ENCODE measurements around the gene ARL15.

The ARL15 gene

GRCh38 chr5:54214722-54215121 lies 95.7 kb downstream of the ARL15 start:
- H3K4me3 Mint-ChIP-seq: no peak overlapping the region
- peaks cover 16 to 26% of the 10 kb centered on the region in 2 donors for H3K4me1 Mint-ChIP-seq (ENCODE audit: low read depth in 2 of 2)
- no peaks in the 10 kb centered on the region for H3K27me3 Mint-ChIP-seq
- ATAC-seq (replicated peaks) (no peak), DNase-seq (no peak)
- no peaks in the 10 kb centered on the region for H3K36me3 Mint-ChIP-seq (ENCODE audit: insufficient read depth)
- no peaks in the 10 kb centered on the region for H3K9me3 Mint-ChIP-seq
- no peak overlapping the region for H3K27ac Mint-ChIP-seq

- H3K4me1 Mint-ChIP-seq (ENCODE audit: low read depth in 2 of 2): peaks cover 15 to 38% of the 10 kb centered on the region in 2 donors
- H3K36me3 Mint-ChIP-seq (ENCODE audit: insufficient read depth): no peaks in the 10 kb centered on the region
- no peaks in the 10 kb centered on the region for H3K9me3 Mint-ChIP-seq
- H3K27ac Mint-ChIP-seq: no peak overlapping the region
- no peaks in the 10 kb centered on the region for H3K27me3 Mint-ChIP-seq
- ATAC-seq (replicated peaks): no peak
- DNase-seq: no peak
- H3K4me3 Mint-ChIP-seq: no peak overlapping the region
Observed at GRCh38 chr5:54212331-54212730, 98.0 kb downstream of the ARL15 start.

GRCh38 chr5:54211912-54212311 lies 98.5 kb downstream of the ARL15 start:
- no peak overlapping the region for H3K4me3 Mint-ChIP-seq
- peaks cover 17 to 42% of the 10 kb centered on the region in 2 donors for H3K4me1 Mint-ChIP-seq (ENCODE audit: low read depth in 2 of 2)
- no peak for DNase-seq
- no peaks in the 10 kb centered on the region for H3K9me3 Mint-ChIP-seq
- no peak for ATAC-seq (replicated peaks)
- H3K27me3 Mint-ChIP-seq: no peaks in the 10 kb centered on the region
- H3K36me3 Mint-ChIP-seq (ENCODE audit: insufficient read depth): no peaks in the 10 kb centered on the region
- no peak overlapping the region for H3K27ac Mint-ChIP-seq

- ATAC-seq (replicated peaks) (no peak), DNase-seq (no peak)
- H3K27ac Mint-ChIP-seq: no peak overlapping the region
- H3K27me3 Mint-ChIP-seq: no peaks in the 10 kb centered on the region
- H3K4me1 Mint-ChIP-seq (ENCODE audit: low read depth in 2 of 2): peaks cover 15 to 34% of the 10 kb centered on the region in 2 donors
- no peak overlapping the region for H3K4me3 Mint-ChIP-seq
- H3K36me3 Mint-ChIP-seq (ENCODE audit: insufficient read depth): no peaks in the 10 kb centered on the region
- no peaks in the 10 kb centered on the region for H3K9me3 Mint-ChIP-seq
Observed at GRCh38 chr5:54207566-54207965, 102.8 kb downstream of the ARL15 start.

- Mint-ChIP-seq H3K4me1 (ENCODE audit: low read depth in 2 of 2) (peaks cover 11 to 30% of the 10 kb centered on the region in 2 donors), H3K9me3 (no peaks in the 10 kb centered on the region), H3K4me3 (no peak overlapping the region), H3K27ac (no peak overlapping the region), H3K27me3 (no peaks in the 10 kb centered on the region), H3K36me3 (ENCODE audit: insufficient read depth) (no peaks in the 10 kb centered on the region)
- no peak for DNase-seq
- no peak for ATAC-seq (replicated peaks)
Observed at GRCh38 chr5:54206580-54207229, 103.7 kb downstream of the ARL15 start.

- Mint-ChIP-seq H3K4me1 (ENCODE audit: low read depth in 2 of 2) (peaks cover 9 to 38% of the 10 kb centered on the region in 2 donors), H3K4me3 (no peak overlapping the region), H3K27me3 (no peaks in the 10 kb centered on the region), H3K9me3 (no peaks in the 10 kb centered on the region), H3K27ac (no peak overlapping the region), H3K36me3 (ENCODE audit: insufficient read depth) (no peaks in the 10 kb centered on the region)
- DNase-seq (no peak), ATAC-seq (replicated peaks) (no peak)
Observed at GRCh38 chr5:54205918-54206317, 104.5 kb downstream of the ARL15 start.

GRCh38 chr5:54205453-54205852 lies 104.9 kb downstream of the ARL15 start:
- Mint-ChIP-seq H3K4me3 (no peak overlapping the region), H3K4me1 (ENCODE audit: low read depth in 2 of 2) (peaks cover 9 to 38% of the 10 kb centered on the region in 2 donors), H3K9me3 (no peaks in the 10 kb centered on the region), H3K27me3 (no peaks in the 10 kb centered on the region), H3K36me3 (ENCODE audit: insufficient read depth) (no peaks in the 10 kb centered on the region), H3K27ac (no peak overlapping the region)
- DNase-seq (no peak), ATAC-seq (replicated peaks) (no peak)

GRCh38 chr5:54197018-54197417 lies 113.4 kb downstream of the ARL15 start:
- ATAC-seq (replicated peaks): no peak
- Mint-ChIP-seq H3K4me1 (ENCODE audit: low read depth in 2 of 2) (peaks cover 15 to 39% of the 10 kb centered on the region in 2 donors), H3K36me3 (ENCODE audit: insufficient read depth) (no peaks in the 10 kb centered on the region)

GRCh38 chr5:54195701-54196100 lies 114.7 kb downstream of the ARL15 start:
- DNase-seq (no peak), ATAC-seq (replicated peaks) (no peak)
- Mint-ChIP-seq H3K4me1 (ENCODE audit: low read depth in 2 of 2) (peaks cover 20 to 37% of the 10 kb centered on the region in 2 donors), H3K36me3 (ENCODE audit: insufficient read depth) (no peaks in the 10 kb centered on the region), H3K4me3 (no peak overlapping the region), H3K27me3 (no peaks in the 10 kb centered on the region), H3K9me3 (no peaks in the 10 kb centered on the region), H3K27ac (no peak overlapping the region)

More at GRCh38 chr5:54197018-54197417, 113.4 kb downstream of the ARL15 start:
- Mint-ChIP-seq H3K27me3 (no peaks in the 10 kb centered on the region), H3K4me3 (no peak overlapping the region), H3K27ac (peak overlapping the region in 1 of 2 donors; percentile 6), H3K9me3 (no peaks in the 10 kb centered on the region)
- no peak for DNase-seq

- no peak overlapping the region for H3K27ac Mint-ChIP-seq
- no peaks in the 10 kb centered on the region for H3K36me3 Mint-ChIP-seq (ENCODE audit: insufficient read depth)
- ATAC-seq (replicated peaks): no peak
- H3K4me3 Mint-ChIP-seq: no peak overlapping the region
- no peak for DNase-seq
- no peaks in the 10 kb centered on the region for H3K9me3 Mint-ChIP-seq
- H3K27me3 Mint-ChIP-seq: no peaks in the 10 kb centered on the region
- H3K4me1 Mint-ChIP-seq (ENCODE audit: low read depth in 2 of 2): peaks cover 20 to 37% of the 10 kb centered on the region in 2 donors
Observed at GRCh38 chr5:54194318-54194717, 116.1 kb downstream of the ARL15 start.

- Mint-ChIP-seq H3K27me3 (no peaks in the 10 kb centered on the region), H3K27ac (no peak overlapping the region), H3K4me1 (ENCODE audit: low read depth in 2 of 2) (peaks cover 9 to 20% of the 10 kb centered on the region in 2 donors), H3K36me3 (ENCODE audit: insufficient read depth) (no peaks in the 10 kb centered on the region), H3K9me3 (no peaks in the 10 kb centered on the region), H3K4me3 (no peak overlapping the region)
- ATAC-seq (replicated peaks) (no peak), DNase-seq (no peak)
Observed at GRCh38 chr5:54187694-54188093, 122.7 kb downstream of the ARL15 start.

GRCh38 chr5:54186912-54187445 lies 123.4 kb downstream of the ARL15 start:
- no peak for DNase-seq
- Mint-ChIP-seq H3K4me1 (ENCODE audit: low read depth in 2 of 2) (peaks cover 7 to 13% of the 10 kb centered on the region in 2 donors), H3K36me3 (ENCODE audit: insufficient read depth) (no peaks in the 10 kb centered on the region), H3K4me3 (no peak overlapping the region), H3K27me3 (no peaks in the 10 kb centered on the region), H3K9me3 (no peaks in the 10 kb centered on the region), H3K27ac (no peak overlapping the region)
- no peak for ATAC-seq (replicated peaks)

GRCh38 chr5:54186108-54186507 lies 124.3 kb downstream of the ARL15 start:
- ATAC-seq (replicated peaks) (no peak), DNase-seq (no peak)
- Mint-ChIP-seq H3K27me3 (no peaks in the 10 kb centered on the region), H3K27ac (no peak overlapping the region), H3K36me3 (ENCODE audit: insufficient read depth) (no peaks in the 10 kb centered on the region), H3K4me1 (ENCODE audit: low read depth in 2 of 2) (peaks cover 2 to 7% of the 10 kb centered on the region in 2 donors), H3K9me3 (no peaks in the 10 kb centered on the region), H3K4me3 (no peak overlapping the region)

- no peak for DNase-seq
- ATAC-seq (replicated peaks): no peak
- Mint-ChIP-seq H3K4me1 (ENCODE audit: low read depth in 2 of 2) (peaks cover 2 to 11% of the 10 kb centered on the region in 2 donors), H3K36me3 (ENCODE audit: insufficient read depth) (no peaks in the 10 kb centered on the region), H3K27me3 (no peaks in the 10 kb centered on the region), H3K4me3 (no peak overlapping the region), H3K27ac (no peak overlapping the region), H3K9me3 (no peaks in the 10 kb centered on the region)
Observed at GRCh38 chr5:54184806-54185205, 125.6 kb downstream of the ARL15 start.

All from effector memory CD8-positive, alpha-beta T cell (primary cell).